ENCODE results near the gene CROCC.
A peak's percentile ranks its signal among the peaks of the same experiment; 100 is the strongest.
"Not testable (repeated sequence)": the region's sequence is repeated elsewhere in the genome, so short reads cannot be mapped to it uniquely, and the experiment has no call there.

CROCC gene

GRCh38 chr1:16939386-16940180 lies 17.9 kb downstream of the CROCC start:
- not testable (repeated sequence) for DNase-seq

GRCh38 chr1:16944038-16944437 lies 22.3 kb downstream of the CROCC start:
- DNase-seq, result no peak

- DNase-seq, result not testable (repeated sequence)
Measured at GRCh38 chr1:16945512-16945911, 23.8 kb downstream of the CROCC start.

GRCh38 chr1:16946185-16946584 lies 24.5 kb downstream of the CROCC start:
- DNase-seq, result not testable (repeated sequence)

GRCh38 chr1:16946646-16947045 lies 24.9 kb downstream of the CROCC start:
- DNase-seq, result no peak

GRCh38 chr1:16948282-16948891 lies 26.7 kb downstream of the CROCC start:
- DNase-seq, result peak; percentile 68

GRCh38 chr1:16949026-16949425 lies 27.3 kb downstream of the CROCC start:
- DNase-seq, result not testable (repeated sequence)

- DNase-seq, result not testable (repeated sequence)
Measured at GRCh38 chr1:16952376-16952775, 30.6 kb downstream of the CROCC start.

- no peak for DNase-seq
Measured at GRCh38 chr1:16954579-16954978, 32.8 kb downstream of the CROCC start.

- DNase-seq, result no peak
Measured at GRCh38 chr1:16955186-16955585, 33.5 kb downstream of the CROCC start.

- DNase-seq, result no peak
Measured at GRCh38 chr1:16956775-16957174, 35.0 kb downstream of the CROCC start.

- no peak for DNase-seq
Measured at GRCh38 chr1:16957731-16958130, 36.0 kb downstream of the CROCC start.

- no peak for DNase-seq
Measured at GRCh38 chr1:16958475-16958874, 36.7 kb downstream of the CROCC start.

GRCh38 chr1:16960560-16961296 lies 39.0 kb downstream of the CROCC start:
- peak; percentile 69 for DNase-seq

GRCh38 chr1:16961297-16962133 lies 39.8 kb downstream of the CROCC start:
- no peak for DNase-seq

GRCh38 chr1:16964169-16964568 lies 42.4 kb downstream of the CROCC start:
- not testable (repeated sequence) for DNase-seq

- DNase-seq, result no peak
Measured at GRCh38 chr1:16965486-16966067, 43.8 kb downstream of the CROCC start.

GRCh38 chr1:16966282-16966681 lies 44.6 kb downstream of the CROCC start:
- no peak for DNase-seq

- no peak for DNase-seq
Measured at GRCh38 chr1:16967095-16967575, 45.4 kb downstream of the CROCC start.

GRCh38 chr1:16967962-16968361 lies 46.2 kb downstream of the CROCC start:
- DNase-seq, result no peak

GRCh38 chr1:16968372-16968771 lies 46.6 kb downstream of the CROCC start:
- DNase-seq, result no peak

GRCh38 chr1:16969057-16969611 lies 47.4 kb downstream of the CROCC start:
- DNase-seq, result no peak

All from NCI-H510A (cell line).